GM19351 (cell line): ENCODE measurements around the gene PCARE.

Experiments
- ATAC-seq: cut with Tn5 transposase; IDR thresholded peaks from one replicate; pipeline ENCODE4 v1.9.1; 2021; ENCODE audit warnings: mild to moderate bottlenecking, moderate library complexity; ENCODE audit not compliant: unreplicated experiment

The PCARE gene

DNA sequence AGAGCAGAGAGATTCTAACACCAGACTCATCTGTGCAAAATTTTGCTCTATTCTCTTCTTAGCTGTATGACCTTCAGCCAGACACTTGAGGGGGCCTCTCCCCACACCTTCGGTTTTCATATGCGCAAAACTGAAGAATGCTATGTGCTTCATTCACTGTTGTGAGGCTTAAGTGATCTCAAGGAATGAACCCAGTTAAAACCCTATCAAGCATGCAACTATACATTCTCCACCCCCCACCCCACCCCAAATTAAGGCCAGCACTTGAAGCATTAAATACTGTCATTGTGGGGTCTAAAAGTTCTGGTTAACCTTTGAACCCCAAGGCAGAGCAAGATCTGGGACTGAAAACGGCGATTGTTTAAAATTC, 10.0 kb downstream of the PCARE start:
- no peak for ATAC-seq

- no peak for ATAC-seq
These were observed 10.5 kb downstream of the PCARE start for GRCh38 chr2:29063646-29064345.

DNA sequence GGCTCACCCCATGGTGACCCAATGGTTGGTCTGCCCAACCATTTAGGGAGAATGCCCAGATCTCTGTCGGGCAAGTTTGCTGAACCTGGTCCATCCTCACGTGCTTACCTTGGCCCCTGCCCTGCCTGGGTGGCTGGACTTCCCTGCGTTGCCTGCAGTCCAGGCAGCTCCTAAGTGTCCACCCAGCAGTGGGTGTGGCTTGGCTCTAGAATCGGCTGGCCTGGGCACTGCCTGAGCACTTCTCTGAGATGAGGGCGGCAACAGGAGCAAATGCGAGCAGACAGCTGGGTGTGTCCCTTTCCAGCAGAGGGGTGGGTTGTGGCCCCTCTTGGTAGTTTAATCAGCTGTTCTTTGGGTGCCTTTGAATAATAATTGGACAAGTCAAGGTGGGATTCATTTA, 11.3 kb downstream of the PCARE start:
- ATAC-seq = no peak

GRCh38 chr2:29062371-29062770, 12.0 kb downstream of the PCARE start:
- no peak for ATAC-seq

- ATAC-seq = no peak
These were observed 12.7 kb downstream of the PCARE start for GRCh38 chr2:29061616-29062015.

GRCh38 chr2:29061176-29061575, 13.1 kb downstream of the PCARE start:
- ATAC-seq = no peak

DNA sequence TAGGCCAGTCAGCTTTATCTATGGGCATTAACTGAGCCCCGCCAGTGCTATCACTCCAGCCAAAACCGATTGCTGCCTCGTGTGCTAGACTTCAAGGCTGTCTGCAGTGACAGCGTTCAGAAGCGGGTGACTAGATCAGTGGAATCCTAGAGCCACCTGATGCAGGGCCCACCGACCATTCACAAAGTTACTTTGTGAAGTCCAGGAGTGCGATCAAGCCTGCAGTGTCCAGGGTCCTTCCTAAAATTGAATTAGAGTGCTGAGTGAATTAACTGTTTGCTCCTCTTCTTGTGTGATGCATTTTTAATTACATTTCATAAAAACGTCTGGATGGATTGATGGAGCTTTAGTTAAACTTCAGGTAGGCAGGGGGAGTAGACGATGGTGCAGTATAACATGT, 13.9 kb downstream of the PCARE start:
- ATAC-seq = no peak

GRCh38 chr2:29059624-29060023, 14.7 kb downstream of the PCARE start:
- ATAC-seq = no peak

GRCh38 chr2:29057006-29057405, 17.3 kb downstream of the PCARE start:
- ATAC-seq = no peak

GRCh38 chr2:29056452-29056851, 17.9 kb downstream of the PCARE start:
- ATAC-seq = no peak

- no peak for ATAC-seq
These were observed 18.7 kb downstream of the PCARE start for GRCh38 chr2:29055601-29056000.

GRCh38 chr2:29054430-29054829, 19.9 kb downstream of the PCARE start:
- ATAC-seq = no peak

DNA sequence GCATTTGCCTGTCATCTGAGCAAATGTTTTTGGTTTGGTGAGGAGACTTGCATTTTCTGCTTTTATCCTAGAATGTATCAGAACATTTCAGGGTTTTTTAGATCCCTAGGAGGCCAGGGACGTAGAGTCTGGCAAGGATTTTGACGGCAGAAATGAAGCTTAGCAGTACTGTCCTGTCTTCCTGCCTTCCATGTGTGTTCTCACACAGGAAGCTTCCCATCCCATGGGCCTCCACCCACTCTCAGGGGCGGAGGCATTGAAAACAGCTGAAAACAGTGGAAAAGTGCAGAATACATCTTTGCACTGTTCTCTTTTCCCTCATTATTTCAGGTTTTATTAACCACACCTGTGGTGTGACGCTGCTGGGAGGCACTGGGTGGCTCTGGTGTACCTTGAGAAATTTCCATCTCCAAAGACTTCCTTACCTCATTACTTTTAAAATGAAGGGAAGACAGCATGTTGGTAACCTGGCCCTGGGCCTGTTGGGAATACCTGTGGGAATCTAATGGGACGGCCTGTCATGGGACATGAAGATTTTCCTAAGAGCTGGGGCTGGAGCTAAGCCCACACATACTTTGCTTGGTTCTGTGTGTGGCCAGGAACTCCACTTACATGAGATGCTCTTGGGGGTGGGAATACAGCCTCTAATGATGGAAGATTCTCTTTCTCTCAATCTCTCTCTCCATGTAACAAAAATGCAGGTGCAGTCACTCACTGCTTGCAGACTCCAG, 20.5 kb downstream of the PCARE start:
- ATAC-seq = no peak

GRCh38 chr2:29053223-29053622, 21.1 kb downstream of the PCARE start:
- no peak for ATAC-seq

DNA sequence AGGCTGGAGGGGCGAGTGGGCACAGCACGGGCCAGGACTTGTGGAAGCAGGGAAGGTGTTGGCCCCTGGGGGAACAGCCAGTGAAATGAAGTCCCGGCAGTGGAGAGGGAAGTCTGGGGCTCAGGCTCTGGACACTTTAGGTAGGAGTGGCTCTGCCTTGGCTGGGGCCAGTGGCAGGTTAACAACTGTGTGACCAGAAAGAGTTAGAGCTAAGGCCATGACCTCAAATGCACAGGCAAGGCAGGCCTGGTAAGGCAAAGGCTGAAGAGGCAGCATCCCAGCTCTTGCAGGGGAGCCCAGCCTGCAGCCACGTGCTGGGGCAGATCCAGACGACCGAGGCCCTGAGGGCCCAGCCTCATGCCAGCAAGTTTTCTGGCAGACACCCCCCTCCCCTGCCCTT, 21.5 kb downstream of the PCARE start:
- no peak for ATAC-seq

- ATAC-seq = no peak
These were observed 22.6 kb downstream of the PCARE start for GRCh38 chr2:29051730-29052129.

DNA sequence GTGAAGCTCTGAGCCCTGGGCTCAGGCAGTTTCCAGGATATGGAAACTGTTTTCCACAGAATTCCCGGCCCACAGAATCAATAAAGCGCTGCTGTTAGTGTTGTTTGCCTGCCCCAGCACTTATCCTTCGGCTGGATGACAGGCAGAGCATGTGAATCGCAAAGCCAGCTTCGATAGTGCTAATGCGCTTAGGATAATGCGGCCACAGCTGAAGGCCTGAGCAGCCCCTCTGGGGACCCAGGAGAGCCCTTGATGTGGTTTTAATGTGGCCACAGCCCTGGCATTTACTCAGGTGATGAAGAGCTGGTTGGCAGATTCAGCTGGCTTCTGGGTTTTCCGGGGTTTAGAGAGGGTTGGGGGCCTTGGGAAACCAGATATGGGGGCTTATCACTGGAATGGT, 23.7 kb downstream of the PCARE start:
- ATAC-seq = no peak

- no peak for ATAC-seq
These were observed 27.1 kb downstream of the PCARE start for GRCh38 chr2:29047083-29047845.

DNA sequence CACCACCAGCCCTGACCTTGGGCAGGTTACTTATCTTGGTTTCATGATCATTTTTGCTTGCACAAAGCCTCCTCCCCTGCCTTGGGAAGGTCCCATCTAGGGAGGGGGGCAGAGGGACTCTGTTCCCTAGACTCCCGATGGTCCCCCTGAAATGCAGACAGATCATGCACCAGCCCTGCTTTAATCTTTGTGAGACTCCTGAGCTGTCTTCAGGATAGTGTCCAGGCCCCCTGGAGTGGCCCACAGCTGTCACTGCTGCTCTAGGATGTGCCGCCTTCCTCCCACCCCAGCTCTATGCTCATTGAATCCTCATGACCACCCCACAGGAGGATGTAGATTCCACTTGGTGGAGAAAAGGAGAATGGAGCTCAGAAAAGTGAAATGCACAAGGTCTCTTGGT, 28.0 kb downstream of the PCARE start:
- no peak for ATAC-seq

DNA sequence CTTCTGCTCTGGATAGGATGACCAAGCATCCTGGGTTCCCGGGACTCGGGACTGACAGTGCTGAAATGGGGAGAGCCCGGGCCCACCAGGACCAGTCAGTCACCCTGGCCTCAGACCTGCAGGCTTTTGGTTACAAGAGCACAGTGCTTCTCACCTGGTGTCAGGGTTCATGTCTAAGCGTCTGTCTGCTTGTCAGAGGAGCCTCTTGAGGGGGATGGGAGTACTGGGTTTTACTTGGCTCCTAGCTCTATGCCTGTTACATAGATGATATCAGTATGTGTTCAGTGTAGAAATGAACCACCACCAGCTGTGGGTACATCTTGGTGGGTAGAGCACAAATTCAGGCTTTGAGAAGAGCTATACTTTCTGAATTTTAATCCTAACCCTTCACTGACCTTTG, 29.9 kb downstream of the PCARE start:
- ATAC-seq = no peak

- no peak for ATAC-seq
These were observed 31.7 kb downstream of the PCARE start for GRCh38 chr2:29042561-29043075.

DNA sequence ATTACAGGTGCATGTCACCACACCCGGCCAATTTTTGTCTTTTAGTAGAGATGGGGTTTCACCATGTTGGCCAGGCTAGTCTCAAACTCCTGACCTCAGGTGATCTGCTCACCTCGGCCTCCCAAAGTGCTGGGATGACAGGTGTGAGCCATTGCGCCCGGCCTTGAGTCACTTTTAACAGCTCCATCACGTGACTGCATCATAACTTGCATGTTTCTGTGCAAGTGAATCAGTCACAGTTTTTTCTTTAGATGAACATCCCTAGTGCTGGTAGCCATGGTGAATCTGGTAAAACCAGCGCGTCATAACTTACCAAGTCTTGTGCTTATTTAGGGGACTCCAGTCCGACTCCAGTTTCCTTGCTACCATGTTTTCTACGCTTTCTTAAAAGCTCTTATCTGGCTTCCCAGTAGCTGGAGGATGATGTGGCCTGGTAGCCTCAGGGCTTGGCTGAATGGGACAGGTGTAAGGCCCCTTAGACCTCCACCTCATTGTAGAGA, 33.1 kb downstream of the PCARE start:
- no peak for ATAC-seq
